Amniotic stem cell (primary cell): ENCODE results near the gene MYO9A.
"Not testable (repeated sequence)": the region's sequence is repeated elsewhere in the genome, so short reads cannot be mapped to it uniquely, and the experiment has no call there.

ENCODE experiments used
- DNase-seq: peaks from one replicate; lab custom pipeline; 2025; lab: John Stamatoyannopoulos, UW

The MYO9A gene

DNA sequence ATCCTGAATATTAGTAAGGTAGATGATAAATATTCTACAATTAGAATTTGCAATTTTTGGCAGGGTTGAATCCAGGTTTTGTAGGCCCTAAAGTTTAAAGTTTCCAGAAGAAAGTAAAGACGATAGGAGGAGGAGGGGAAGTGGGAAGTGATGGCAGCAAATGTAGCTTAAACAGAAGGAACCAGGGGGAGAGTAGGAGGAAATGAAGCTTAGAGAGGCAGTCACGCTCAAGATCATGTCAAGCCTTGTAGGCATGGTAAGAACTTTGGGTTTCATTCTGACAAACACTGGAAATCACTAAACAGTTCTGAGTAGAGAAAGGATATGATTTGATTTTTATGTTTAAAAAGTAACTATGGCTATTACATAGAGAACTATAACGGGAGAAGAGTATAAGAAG, 243.7 kb downstream of the MYO9A start:
- no peak for DNase-seq

DNA sequence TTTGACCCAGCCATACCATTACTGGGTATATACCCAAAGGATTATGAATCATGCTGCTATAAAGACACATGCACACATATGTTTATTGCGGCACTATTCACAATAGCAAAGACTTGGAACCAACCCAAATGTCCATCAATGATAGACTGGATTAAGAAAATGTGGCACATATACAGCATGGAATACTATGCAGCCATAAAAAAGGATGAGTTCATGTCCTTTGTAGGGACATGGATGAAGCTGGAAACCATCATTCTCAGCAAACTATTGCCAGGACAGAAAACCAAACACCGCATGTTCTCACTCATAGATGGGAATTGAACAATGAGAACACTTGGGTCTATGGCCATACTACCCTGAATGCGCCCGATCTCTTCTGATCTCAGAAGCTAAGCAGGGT, 259.7 kb downstream of the MYO9A start:
- DNase-seq = not testable (repeated sequence)

DNA sequence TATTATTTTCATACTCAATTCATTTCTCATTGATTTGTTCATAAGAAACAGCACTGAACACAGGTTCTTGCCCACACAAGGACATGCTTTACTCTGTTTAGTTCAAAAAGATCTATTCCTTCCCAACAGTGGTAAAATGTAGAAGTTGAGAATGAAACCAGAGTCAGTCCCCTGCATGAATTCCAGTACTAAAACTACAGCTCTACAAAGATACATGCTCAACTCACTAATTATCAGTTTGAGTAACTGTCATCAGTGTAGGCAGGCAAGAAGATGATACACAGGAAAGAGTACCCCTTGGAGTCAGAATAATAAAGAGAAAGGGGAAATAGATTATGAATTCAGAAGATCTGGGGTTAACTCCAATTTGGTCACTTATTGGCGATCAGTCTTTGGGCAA, 264.4 kb downstream of the MYO9A start:
- DNase-seq = no peak

DNA sequence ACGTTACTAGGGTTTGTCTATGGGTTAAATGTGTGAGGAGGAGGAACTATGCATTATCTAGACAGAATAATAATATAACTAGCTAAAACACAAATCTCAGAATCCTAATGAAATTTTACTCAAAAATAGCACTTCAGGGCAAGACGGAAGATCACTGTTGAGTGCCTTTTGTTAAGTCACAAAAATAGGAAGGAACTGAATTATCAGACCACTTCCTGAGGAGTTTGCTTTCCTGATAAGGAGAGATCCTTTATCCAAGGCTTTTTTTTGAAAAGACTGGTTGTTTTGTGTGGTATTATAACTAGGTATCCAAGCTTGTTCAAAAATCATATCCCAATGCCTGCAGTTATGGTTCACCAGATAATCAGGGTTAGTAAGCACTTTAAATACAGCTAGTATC, 273.0 kb downstream of the MYO9A start:
- no peak for DNase-seq

DNA sequence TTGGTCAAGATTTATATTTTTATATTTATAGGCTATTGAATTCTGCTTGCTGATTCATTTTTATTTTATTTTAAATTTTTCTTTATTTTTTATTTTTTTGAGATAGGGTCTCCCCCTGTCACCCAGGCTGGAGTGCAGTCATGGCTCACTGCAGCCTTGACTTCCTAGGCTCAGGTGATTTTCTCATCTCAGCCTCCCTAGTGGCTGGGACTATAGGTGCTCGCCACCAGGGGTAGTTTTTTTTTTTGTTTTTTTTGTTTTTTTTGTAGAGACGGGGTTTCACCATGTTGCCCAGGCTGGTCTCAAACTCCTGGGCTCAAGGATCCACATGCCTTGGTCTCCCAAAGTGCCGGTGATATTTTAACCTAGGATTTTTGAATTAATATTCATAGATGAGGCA, 276.4 kb downstream of the MYO9A start:
- DNase-seq = no peak

DNA sequence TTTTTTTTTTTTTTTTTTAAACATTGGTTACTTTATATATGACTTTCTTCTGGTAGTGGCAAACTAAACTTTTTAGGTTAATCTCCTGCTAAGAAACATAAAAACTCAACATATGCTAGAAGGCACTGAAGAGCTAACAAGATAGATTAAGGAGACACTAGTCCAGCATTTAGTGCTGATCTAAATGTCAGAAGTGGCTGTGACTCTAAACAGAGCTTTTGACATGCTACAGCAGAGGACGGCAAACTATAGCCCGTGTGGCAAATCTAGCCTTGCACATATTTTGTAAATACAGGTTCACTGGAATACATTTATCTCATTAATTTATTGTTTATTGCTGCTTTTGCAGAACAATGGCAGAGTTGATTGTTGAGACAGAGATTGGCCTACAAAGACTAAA, 287.0 kb downstream of the MYO9A start:
- no peak for DNase-seq

DNA sequence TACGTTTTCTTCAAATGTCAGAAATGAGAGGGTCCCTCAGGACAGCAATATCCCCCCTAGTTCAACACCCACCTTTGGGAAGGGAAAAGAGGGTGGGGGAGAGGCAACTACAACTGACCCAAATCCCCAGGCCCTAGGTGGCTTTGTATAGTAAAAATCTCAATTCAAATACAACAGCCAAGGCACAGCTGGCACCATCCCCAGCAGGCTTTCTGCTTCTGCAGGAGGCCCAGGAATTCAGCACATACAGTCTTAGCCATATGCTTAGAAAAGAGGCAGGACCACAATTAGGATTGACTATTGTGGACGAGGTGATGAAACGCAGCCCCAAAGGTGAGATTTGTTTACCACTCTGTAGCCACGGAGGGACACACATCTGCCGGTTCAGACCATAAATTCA, 291.8 kb downstream of the MYO9A start:
- no peak for DNase-seq

DNA sequence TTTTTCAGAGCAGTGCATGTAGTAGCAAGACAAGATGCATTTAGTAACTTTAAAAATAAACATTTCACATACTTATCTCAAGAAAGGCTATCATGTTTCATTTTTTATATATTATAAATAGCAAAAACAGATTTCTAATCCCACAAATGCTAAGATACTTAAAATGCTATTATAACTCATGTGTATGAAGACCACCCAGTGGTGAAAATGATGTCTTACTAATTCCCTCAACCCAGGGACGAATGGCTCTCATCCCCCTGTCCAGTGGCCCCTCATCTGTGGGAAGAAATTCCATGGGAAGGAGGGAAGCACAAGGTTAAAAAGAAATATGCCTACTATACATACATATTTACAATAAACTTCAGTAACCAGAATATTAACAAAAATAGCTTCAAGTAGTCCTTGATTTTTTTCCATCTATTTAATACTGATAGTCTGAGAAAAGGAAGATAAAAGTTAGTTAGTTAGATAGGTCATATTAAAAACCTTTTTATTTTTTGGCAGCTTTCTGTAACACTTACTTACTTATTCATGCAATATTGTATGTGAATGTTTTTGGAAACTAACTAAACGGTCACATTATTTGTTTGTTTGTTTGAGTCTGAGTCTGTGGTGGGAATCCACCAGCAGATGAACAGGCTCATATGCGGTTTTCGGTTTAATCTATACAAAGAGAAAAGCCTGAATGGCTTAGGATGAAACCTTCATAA, 292.8 kb downstream of the MYO9A start:
- DNase-seq = no peak

DNA sequence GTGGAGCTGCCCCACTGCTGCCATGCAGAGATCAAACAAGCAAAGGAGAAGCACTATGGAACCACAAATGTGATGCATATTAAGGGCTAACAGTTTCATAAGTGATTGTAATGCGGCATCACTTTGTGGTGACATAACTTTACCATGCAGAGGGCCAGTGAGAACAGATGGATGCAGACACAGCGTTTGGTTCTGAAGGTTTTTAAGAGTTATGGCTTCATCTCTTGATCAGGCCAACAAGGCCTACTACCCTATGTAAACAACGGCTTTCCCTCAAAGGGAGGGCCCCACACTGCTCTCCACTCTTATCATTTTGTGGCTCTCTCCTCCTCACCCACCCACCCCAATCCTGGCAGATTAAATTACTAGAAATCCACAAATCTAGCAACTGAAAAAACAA, 294.1 kb downstream of the MYO9A start:
- DNase-seq = no peak

DNA sequence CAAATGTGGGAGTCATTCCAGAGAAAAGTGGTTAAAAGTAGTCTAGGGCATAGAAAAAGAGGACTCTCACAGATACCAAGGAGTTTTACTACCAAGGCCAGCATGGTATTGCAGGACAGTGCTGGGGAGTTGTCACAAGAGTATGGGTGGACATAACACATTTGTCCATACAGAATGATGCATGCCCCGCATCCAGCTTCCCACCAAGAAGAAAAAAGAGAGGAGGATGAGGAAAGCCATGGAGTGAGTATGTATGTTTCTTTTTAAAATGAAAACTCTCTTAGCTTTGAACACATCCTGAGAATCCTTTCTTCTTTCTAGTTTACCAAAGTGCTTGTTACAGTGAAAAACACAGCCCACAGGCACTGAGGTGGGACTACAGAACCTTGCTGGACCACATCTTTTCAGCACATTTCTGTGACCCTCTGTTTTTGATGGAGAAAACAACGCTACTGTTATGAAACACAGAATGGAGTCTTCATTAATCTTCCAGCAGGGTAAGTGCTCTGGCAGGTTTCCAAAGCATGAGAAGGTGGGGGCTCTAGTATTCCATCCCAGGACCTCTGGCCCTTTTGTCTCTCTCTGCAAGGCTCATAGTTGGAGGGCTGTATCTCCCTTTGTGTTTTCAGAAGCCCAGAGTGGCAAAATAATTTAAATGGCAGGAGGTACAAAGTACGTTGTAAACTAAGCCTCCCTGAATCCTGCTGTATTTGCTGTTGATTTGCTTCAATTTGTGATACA, 294.9 kb downstream of the MYO9A start:
- no peak for DNase-seq

DNA sequence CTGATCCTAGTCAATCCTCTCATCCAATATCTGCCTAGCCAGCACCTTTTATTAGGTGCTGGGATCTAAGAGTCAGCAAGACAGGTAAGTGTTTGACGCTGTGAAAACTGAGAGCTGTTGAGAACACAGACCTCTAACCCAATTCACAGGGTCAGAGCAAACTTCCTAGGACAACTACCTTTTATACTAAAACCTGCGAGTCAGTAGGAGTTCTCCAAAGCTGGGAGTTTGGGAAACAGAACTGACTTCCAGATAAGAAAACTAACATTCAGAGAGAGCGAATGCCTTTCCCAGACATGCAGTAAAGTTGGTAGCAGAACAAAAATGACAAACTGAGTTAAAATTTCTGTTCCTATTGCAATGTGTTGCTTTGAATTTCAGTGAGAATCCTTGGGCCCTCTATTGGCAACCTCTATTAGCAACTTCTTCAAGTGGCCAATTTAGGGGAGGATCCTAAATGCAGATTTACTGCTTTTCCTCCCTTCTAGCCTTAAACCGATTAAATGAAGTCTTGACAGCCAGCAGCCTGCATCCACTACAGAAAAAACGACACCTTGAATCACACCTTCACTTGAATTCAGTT, 296.3 kb downstream of the MYO9A start:
- no peak for DNase-seq

DNA sequence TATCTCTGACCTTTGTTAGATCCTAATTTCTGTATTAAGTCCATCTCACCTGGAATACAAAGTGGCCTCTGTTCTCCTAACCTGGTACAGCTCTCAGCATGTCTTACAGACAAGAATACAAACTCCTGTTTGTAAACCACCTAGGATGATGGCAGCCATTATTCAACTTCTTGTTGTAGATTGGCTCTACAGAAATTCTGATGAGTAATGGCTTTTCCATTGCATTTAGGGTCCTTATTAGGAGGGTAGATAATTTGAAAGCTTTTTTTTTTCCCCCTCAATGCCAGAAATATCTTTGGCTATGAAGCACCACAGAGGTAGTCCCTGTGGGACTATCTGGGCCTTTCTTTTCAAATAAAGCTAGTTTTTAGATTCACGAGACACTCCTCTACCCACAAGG, 297.8 kb downstream of the MYO9A start:
- no peak for DNase-seq

DNA sequence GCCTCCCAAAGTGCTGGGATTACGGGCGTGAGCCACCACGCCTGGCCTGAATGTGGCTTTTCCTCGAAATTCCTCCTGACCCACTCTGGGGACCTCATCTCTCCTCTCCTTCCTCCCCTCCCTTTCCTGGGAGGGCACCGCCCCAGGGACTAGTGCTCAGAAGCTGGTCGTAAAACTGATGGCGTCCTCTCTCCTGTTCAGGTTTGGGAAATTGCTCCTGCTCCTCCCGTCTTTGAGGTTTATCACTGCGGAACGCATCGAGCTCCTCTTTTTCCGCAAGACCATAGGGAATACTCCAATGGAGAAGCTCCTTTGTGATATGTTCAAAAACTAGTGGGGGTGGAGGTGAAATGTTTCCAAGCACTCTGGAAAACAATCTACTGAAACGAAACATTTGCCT, 300.6 kb downstream of the MYO9A start:
- no peak for DNase-seq

DNA sequence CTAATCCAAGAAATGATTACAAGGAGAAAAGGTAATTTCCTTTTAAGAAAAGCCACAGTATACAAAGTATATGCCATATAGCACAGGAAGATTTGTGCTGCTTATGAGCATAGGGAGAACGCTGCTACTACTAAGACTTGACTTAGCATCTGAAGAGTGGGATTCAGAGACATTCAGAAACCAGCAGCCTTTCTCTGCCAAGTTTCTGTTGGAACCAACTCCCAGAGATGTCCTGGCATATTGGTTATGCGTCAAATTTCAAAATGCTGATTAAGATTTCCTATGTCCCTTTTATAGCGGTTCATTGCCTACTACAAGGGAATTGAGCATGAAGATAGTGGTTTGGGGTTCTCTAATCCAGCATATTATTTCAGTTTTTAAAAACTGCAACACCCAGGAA, 302.6 kb downstream of the MYO9A start:
- DNase-seq = no peak

DNA sequence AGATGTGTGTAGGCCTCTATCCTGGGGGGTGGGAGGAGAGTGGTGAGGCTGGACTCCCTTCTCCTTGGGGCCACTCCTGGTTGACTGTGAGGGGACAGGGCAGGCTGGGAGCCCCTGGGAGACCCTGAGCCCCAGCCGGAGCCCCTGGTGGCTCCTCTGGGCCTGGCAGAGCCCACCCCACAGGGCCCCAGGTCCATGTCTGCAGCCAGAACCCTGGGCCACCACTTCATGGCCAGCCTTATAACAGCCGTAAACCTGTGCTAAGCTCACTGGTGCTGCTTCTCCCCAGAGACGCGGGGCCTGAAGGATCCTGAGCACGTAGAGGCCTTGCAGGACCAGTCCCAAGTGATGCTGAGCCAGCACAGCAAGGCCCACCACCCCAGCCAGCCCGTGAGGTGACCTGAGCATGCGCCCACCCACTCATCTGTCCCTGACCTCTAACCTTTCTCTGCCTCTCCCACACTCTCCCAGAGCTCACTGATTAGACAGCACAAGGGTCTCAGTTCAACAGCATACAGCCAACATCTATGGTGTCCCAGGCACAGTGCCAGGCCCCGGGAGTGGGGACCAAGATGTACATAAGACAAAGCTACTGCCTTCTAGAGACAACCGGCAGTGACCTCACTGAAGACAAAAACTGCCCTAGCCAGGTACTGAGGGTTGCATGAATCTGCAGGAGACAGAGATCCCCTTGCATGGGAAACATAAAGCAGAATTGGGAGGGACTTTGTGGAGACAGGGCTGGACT, 304.1 kb downstream of the MYO9A start:
- no peak for DNase-seq

DNA sequence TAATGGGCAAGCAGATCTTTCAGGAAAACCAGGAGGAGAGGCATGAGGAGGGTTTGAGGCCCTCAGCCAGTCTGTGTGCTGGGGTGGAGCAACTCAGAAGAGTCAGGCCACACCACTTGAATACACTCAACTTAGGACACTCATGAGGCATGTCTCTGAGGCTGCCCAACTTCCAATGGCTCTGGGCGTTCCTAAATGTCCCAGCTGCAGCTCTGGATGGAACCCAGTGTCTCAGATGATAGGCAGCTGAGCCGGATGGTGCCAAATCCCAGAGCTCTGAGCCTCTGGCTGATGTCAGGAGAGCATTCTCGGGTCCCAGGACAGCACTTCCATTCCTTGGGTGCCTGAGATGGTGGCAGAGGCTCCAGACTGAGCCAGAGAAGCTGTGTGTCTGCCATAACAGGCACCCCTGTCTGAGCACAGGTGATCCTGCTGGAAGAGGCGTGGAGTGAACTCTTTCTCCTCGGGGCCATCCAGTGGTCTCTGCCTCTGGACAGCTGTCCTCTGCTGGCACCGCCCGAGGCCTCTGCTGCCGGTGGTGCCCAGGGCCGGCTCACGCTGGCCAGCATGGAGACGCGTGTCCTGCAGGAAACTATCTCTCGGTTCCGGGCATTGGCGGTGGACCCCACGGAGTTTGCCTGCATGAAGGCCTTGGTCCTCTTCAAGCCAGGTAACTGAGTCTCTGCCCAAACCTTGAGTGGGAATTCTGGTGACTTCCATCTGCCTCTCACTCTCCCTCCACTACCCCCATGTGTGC, 304.8 kb downstream of the MYO9A start:
- no peak for DNase-seq

DNA sequence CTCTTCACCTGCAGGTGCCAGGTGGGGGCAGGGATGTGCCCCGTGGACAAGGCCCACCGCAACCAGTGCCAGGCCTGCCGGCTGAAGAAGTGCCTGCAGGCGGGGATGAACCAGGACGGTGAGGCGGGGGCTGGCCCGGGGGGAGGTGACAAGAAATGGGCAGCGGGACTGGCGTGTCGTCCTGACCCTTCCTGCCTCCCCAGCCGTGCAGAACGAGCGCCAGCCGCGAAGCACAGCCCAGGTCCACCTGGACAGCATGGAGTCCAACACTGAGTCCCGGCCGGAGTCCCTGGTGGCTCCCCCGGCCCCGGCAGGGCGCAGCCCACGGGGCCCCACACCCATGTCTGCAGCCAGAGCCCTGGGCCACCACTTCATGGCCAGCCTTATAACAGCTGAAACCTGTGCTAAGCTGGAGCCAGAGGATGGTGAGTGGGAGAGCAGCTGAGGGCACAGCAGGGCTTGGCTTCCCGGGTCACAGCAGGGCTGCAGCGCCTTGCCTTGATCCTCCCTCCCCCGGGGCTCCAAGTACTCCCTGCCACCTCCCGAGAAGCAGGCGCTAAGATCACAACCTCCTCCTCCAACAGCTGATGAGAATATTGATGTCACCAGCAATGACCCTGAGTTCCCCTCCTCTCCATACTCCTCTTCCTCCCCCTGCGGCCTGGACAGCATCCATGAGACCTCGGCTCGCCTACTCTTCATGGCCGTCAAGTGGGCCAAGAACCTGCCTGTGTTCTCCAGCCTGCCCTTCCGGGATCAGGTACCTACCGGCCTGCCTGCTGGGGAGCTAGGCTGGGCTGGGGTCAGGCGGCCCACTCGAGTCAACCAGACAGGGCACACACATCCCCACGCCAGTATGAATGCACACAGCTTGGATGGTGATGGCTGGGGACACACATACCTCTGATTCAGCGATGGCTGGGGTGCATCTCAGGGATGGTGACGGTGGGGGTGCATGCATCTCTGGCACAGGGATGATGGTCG, 305.9 kb downstream of the MYO9A start:
- DNase-seq = no peak

DNA sequence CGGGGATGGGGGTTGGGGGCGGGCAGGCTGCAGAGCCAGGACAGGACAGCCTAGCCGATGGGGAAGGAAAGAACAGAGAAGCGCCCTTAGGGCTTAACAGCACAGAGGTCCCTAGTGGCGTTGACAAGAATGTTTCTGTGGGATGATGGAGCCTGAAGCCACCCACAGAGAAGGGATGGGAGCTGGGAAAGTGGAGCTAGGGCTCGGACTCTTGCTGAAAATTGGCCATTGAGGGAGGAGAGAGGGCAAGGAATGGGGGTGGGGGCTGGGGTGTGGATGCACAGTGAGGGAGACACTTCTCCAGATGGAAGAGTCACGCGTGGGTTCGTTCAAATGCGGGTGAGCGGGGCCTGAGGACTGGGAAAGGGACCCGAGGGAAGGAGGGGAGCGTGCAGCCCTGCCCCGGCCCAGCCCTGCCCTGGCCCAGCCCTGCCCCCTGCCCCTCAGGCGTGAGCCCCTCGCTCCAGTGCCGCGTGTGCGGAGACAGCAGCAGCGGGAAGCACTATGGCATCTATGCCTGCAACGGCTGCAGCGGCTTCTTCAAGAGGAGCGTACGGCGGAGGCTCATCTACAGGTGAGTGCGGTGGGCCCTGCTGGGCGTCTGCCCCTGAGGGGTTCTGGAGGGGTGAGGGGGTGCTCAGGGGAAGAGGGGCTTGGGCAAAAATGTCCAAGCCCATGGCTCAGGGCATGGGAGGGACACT, 306.8 kb downstream of the MYO9A start:
- DNase-seq = no peak

DNA sequence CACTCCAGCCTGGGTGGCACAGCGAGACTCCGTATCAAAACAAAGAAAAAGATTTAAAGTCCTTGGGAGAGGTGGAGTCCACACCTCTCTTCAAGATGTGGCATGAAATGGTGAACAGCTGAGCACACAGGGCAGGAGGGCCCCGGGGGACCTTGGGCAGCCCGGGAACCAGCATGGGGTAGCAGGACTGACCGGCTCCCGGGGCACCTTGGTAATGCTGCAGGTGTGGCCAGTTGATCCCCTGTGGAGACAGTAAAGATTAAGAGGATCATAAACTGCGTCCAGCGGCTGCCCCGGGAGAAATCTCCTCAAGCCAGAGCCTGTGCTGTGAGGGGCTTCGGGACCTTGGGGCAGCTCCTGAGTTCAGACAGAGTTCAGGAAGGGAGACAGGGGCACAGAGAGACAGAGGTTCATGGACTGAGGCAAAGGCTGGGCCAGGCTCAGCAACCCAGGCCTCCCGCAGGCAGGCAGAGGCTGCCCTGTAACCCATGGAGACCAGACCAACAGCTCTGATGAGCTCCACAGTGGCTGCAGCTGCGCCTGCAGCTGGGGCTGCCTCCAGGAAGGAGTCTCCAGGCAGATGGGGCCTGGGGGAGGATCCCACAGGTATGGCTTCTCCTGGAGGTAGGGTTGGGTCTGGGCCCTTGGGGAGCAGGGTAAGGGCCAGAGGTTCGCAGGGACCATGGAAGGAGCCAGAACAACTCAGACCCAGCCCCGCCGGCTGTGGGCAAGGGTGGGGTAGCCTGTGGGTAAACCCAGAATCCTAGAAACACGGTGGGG, 307.5 kb downstream of the MYO9A start, which contains the start of gene NR2E3:
TSS of gene NR2E3 (plus strand) at position 299 of the 780 bp plus-strand sequence. CDS start at position 489, 190 bp downstream.
- no peak for DNase-seq
